Stimulated activated CD4-positive, alpha-beta T cell treated with anti-CD3 and anti-CD28 coated beads, Interleukin-4, amount 100 ng/mL, for 24 hours (primary cell): ENCODE data around the gene FUT2.

ENCODE experiments used
- DNase-seq: peaks from one replicate; pipeline ENCODE4 v3.0.0-alpha.2; 2020

The FUT2 gene

DNA sequence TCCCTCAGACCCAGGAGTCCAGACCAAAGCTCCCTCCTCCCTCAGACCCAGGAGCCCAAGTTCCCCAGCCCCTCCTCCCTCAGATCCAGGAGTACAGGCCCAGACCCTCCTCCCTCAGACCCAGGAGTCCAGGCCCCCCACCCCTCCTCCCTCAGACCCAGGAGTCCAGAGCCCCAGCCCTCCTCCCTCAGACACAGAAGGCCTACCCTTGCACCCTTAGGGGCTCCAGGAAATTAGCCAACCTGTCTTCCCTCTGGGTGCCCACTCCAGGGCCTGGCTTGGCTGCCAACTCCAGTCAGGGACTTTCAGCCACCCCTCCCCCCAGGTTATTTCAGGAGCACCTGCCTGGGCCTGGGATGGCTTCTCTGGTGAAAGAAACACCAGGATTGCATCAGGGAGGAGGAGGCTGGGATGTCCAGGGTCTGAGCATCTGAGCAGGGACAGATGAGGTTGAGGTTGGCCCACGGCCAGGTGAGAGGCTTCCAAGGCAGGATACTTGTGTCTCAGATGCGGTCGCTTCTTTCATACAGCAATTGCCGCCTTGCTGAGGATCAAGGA lies 59.4 kb downstream of the FUT2 start, which contains the start of gene FGF21:
TSS of gene FGF21 (plus strand) at position 441 of the 558 bp plus-strand sequence. CDS start 713 bp downstream, outside the sequence.
- no peak for DNase-seq
